Peyer's patch (tissue), 4 donors: ENCODE measurements around the gene KRT85. TPM values are rescaled to one million over a fixed set of nuclear protein-coding genes. Genes with fewer than 3 reads are reported as not detected.

ENCODE experiments used
- DNase-seq, 3 donors: peaks; one replicate each; pipeline ENCODE4 v3.0.0-alpha.2; 2017 to 2019
- H3K27ac ChIP-seq, 4 donors: fragments of 200-600 bp; sonication (generic); one replicate each; pipeline ENCODE4 v1.5.1; 2016 to 2019
- H3K27me3 ChIP-seq, 2 donors: fragments of 200-600 bp; sonication (generic); one replicate each; pipeline ENCODE4 v1.5.1; 2019
- H3K36me3 ChIP-seq, 3 donors: fragments of 200-600 bp; sonication (generic); one replicate each; pipeline ENCODE4 v1.5.1; 2016 to 2019
- H3K4me1 ChIP-seq, 4 donors: fragments of 200-600 bp; sonication (generic); one replicate each; pipeline ENCODE4 v1.5.1; 2016 to 2019
- H3K4me3 ChIP-seq, 4 donors: fragments of 200-600 bp; sonication (generic); 1 replicate in 3 of 4; 2 replicates in 1 of 4; pipeline ENCODE4 v1.5.1; 2016 to 2019; ENCODE audit warnings: mild to moderate bottlenecking in 1 of 4
- H3K9me3 ChIP-seq, 4 donors: fragments of 200-600 bp; sonication (generic); one replicate each; pipeline ENCODE4 v1.5.1; 2016 to 2019; ENCODE audit warnings: mild to moderate bottlenecking in 1 of 4
- CTCF ChIP-seq, 6 experiments: fragments of 450-650 bp in 4 of 6; fragments of 200-600 bp in 2 of 6; sonication (generic) in 1 of 6; IDR thresholded peaks; one replicate each; pipeline ENCODE4 v1.5.1; 2017 to 2019; ENCODE audit warnings: antibody characterized with exemption in 6 of 6, mild to moderate bottlenecking in 3 of 6, moderate library complexity in 1 of 6
- POLR2A ChIP-seq, 2 donors: fragments of 450-650 bp; IDR thresholded peaks; one replicate each; pipeline ENCODE4 v1.5.1; 2017; ENCODE audit warnings: antibody characterized with exemption in 2 of 2, mild to moderate bottlenecking in 2 of 2, moderate library complexity in 2 of 2
- total RNA-seq, 4 donors: library from RNA; depleted of rRNA; stranded (reverse); fragments of >200 nt; gene quantifications; one replicate each; pipeline ENCODE4 v1.1.0, GENCODE V29; 2016

The KRT85 gene
- total RNA-seq, 4 donors from 2014 or later, result not detected

GRCh38 chr12:52342781-52343490 is 24.3 kb downstream of the KRT85 start:
- Histone ChIP-seq H3K4me3 (no peak overlapping the region), H3K27ac (no peak overlapping the region), H3K9me3 (no peaks in the 10 kb centered on the region), H3K36me3 (no peaks in the 10 kb centered on the region), H3K27me3 (no peaks in the 10 kb centered on the region), H3K4me1 (no peaks in the 10 kb centered on the region)
- TF ChIP-seq CTCF (IDR thresholded peaks at IDR 0.05) (no peak), POLR2A (IDR thresholded peaks at IDR 0.05) (no peak)
- peak in 1 of 3 donors; percentile 6 for DNase-seq

GRCh38 chr12:52341066-52341580 is 26.2 kb downstream of the KRT85 start:
- Histone ChIP-seq H3K4me3 (no peak overlapping the region), H3K27me3 (no peaks in the 10 kb centered on the region), H3K4me1 (no peaks in the 10 kb centered on the region), H3K9me3 (no peaks in the 10 kb centered on the region), H3K27ac (no peak overlapping the region), H3K36me3 (no peaks in the 10 kb centered on the region)
- TF ChIP-seq POLR2A (IDR thresholded peaks at IDR 0.05) (no peak), CTCF (IDR thresholded peaks at IDR 0.05) (no peak)
- DNase-seq, result no peak

DNA sequence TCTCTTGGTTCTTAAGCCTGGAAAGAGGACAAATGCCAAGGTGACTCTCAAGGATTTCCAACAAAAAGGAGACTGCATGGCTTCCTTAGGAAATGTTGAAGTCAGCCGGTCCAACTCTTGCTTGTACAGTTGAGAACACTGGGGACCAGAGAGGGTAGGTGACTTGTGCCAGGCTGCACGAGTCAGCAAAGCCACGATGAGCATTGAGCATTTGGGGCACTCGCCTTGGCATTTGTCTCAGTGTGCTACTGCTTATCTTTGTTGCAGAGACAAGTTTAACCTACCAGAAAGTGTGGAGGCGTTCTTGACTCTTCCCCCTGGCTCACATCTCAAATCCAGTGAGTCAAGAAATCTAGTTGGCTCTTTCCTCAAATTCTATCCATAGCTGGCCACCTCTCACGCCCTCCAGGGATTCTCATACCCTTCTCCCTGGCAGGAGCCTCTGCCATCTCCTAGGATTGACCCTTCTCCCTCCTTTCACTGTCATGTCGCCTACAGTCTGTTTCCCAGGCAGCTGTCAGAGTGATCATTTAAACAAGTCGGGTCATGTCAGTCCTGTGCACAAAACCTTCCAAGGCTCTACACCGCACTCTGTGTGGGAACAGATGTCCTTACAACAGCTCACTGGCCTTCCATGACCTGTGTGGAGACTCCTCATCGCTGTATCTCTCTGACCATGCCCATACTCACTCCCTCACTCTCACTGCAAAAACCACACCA is 28.9 kb downstream of the KRT85 start:
- Histone ChIP-seq H3K4me3 (no peak overlapping the region), H3K36me3 (no peaks in the 10 kb centered on the region), H3K4me1 (peaks cover 0 to 12% (median 0%) of the 10 kb centered on the region in 4 donors), H3K27ac (no peak overlapping the region), H3K9me3 (no peaks in the 10 kb centered on the region), H3K27me3 (no peaks in the 10 kb centered on the region)
- peak in 1 of 3 donors; percentile 15 for DNase-seq
- TF ChIP-seq CTCF (IDR thresholded peaks at IDR 0.05) (no peak), POLR2A (IDR thresholded peaks at IDR 0.05) (no peak)

DNA sequence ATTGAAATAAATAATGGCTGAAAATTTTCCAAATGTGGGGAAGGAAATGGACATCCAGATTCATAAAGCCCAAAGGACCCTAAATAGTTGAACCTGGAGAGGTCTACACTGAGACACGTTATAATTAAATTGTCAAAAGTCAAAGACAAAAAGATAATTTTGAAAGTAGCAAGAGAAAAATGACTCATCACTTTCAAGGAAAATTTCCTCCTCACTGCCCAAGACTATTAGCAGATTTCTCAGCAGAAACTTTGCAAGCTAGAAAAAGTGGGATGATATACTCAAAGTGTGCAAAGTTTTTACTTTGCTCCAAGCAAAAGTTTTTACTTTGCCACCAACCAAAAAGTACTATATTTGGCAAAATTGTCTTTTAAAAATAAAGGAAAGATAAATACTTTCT is 30.2 kb downstream of the KRT85 start:
- H3K27ac ChIP-seq, result no peak overlapping the region
- H3K4me3 ChIP-seq, result no peak overlapping the region
- H3K36me3 ChIP-seq, result no peaks in the 10 kb centered on the region
- no peaks in the 10 kb centered on the region for H3K9me3 ChIP-seq
- no peaks in the 10 kb centered on the region for H3K27me3 ChIP-seq
- peaks cover 0 to 12% (median 0%) of the 10 kb centered on the region in 4 donors for H3K4me1 ChIP-seq
- TF ChIP-seq CTCF (IDR thresholded peaks at IDR 0.05) (no peak), POLR2A (IDR thresholded peaks at IDR 0.05) (no peak)
- DNase-seq, result no peak

GRCh38 chr12:52336641-52337040 is 30.6 kb downstream of the KRT85 start:
- TF ChIP-seq CTCF (IDR thresholded peaks at IDR 0.05), result no peak
- no peak for TF ChIP-seq POLR2A (IDR thresholded peaks at IDR 0.05)
- no peak for DNase-seq
- H3K9me3 ChIP-seq, result no peaks in the 10 kb centered on the region
- no peak overlapping the region for H3K27ac ChIP-seq
- no peak overlapping the region for H3K4me3 ChIP-seq
- H3K27me3 ChIP-seq, result no peaks in the 10 kb centered on the region
- peaks cover 0 to 12% (median 0%) of the 10 kb centered on the region in 4 donors for H3K4me1 ChIP-seq
- H3K36me3 ChIP-seq, result no peaks in the 10 kb centered on the region
